HCT116 (cell line): Measurements from ENCODE around the gene TIAM1. TPM values are rescaled to one million over a fixed set of nuclear protein-coding genes. Genes with fewer than 3 reads are reported as not detected.

Experiments used
- ATAC-seq: fragments of 200-7000 bp; cut with Tn5 transposase; 2 replicates; pipeline ENCODE4 v1.9.1; 2020; ENCODE audit warnings: mild to moderate bottlenecking, moderate library complexity
- BruUV-seq: library from RNA; stranded (reverse); fragments of 400-500 nt; replicated peaks from 2 replicates; lab custom pipeline; 2021; lab: Mats Ljungman, UMichigan
- CTCF ChIA-PET: fragments of 300-600 bp; sonication (Branson Sonifier 250); formaldehyde crosslinking; loops from one replicate; lab custom pipeline; 2021; ENCODE audit warnings: antibody characterized with exemption; lab: Charles Lee
- POLR2A ChIA-PET: fragments of 300-600, 350-600 bp; sonication (Branson Sonifier 250); formaldehyde crosslinking; loops from one replicate; lab custom pipeline; 2021; ENCODE audit warnings: antibody characterized with exemption; lab: Charles Lee
- RAD21 ChIA-PET, 2 experiments: fragments of 300-600 bp; sonication (Branson Sonifier 250); formaldehyde crosslinking; loops; one replicate each; lab custom pipeline; 2023; ENCODE audit warnings: low total read pairs in 2 of 2; ENCODE audit not compliant: uncharacterized antibody in 2 of 2, unreplicated experiment in 2 of 2, low non-redundant PET in 1 of 2; lab: Charles Lee
- DNase-seq: peaks from one replicate; pipeline ENCODE4 v3.0.0-alpha.2; 2010; ENCODE audit warnings: low read depth, low spot score
- H2AFZ ChIP-seq: fragments of 200-600 bp; shearing (Covaris generic), sonication (generic); 2 replicates; pipeline ENCODE4 v1.6.1; 2017; ENCODE audit warnings: low read depth, mixed run types, mixed read lengths, antibody characterized with exemption, low read length; ENCODE audit not compliant: poor library complexity, severe bottlenecking
- H3K27ac ChIP-seq: 2 replicates; pipeline ENCODE4 v1.5.1; 2012; ENCODE audit warnings: low read depth, low read length
- H3K27me3 ChIP-seq: fragments of 200-600 bp; sonication (generic); 2 replicates; pipeline ENCODE4 v1.6.1; 2016; ENCODE audit warnings: mixed run types, low read length, mixed read lengths; ENCODE audit not compliant: insufficient read depth
- H3K36me3 ChIP-seq, 2 experiments: fragments of 200-500 bp in 1 of 2; fragments of 200-600 bp in 1 of 2; sonication (Bioruptor generic) in 1 of 2; sonication (generic) in 1 of 2; 2 replicates each; pipeline versions ENCODE4 v1.5.1 to v1.6.1; 2014 to 2016; ENCODE audit warnings: low read length in 2 of 2, inconsistent platforms in 1 of 2, mixed read lengths in 1 of 2, mixed run types in 1 of 2; ENCODE audit not compliant: insufficient read depth in 2 of 2, control insufficient read depth in 1 of 2
- H3K4me1 ChIP-seq, 2 experiments: fragments of 200-600 bp in 1 of 2; sonication (generic) in 1 of 2; 2 replicates each; pipeline versions ENCODE4 v1.5.1 to v1.6.1; 2012 to 2017; ENCODE audit warnings: low read length in 2 of 2, inconsistent platforms in 1 of 2, mild to moderate bottlenecking in 1 of 2, mixed read lengths in 1 of 2, mixed run types in 1 of 2, moderate library complexity in 1 of 2; ENCODE audit not compliant: insufficient read depth in 2 of 2, control insufficient read depth in 1 of 2
- H3K4me2 ChIP-seq: fragments of 200-600 bp; sonication (generic); 2 replicates; pipeline ENCODE4 v1.6.1; 2017; ENCODE audit warnings: mixed run types, low read length, mixed read lengths
- H3K4me3 ChIP-seq, 2 experiments: fragments of 200-600 bp in 1 of 2; sonication (generic) in 1 of 2; replicated peaks in 1 of 2; 2 replicates each; pipeline ENCODE4 v1.5.1; 2011 to 2016; ENCODE audit warnings: low read length in 2 of 2, control low read depth in 1 of 2, low read depth in 1 of 2, mild to moderate bottlenecking in 1 of 2, mixed read lengths in 1 of 2, mixed run types in 1 of 2
- H3K79me2 ChIP-seq: fragments of 200-600 bp; sonication (generic); 2 replicates; pipeline ENCODE4 v1.6.1; 2017; ENCODE audit warnings: mild to moderate bottlenecking, mixed run types, low read length, moderate library complexity, mixed read lengths; ENCODE audit not compliant: insufficient read depth
- H3K9ac ChIP-seq: fragments of 200-600 bp; sonication (generic); 2 replicates; pipeline ENCODE4 v1.6.1; 2016; ENCODE audit warnings: low read length, mixed read lengths
- H3K9me2 ChIP-seq: fragments of 200-600 bp; sonication (generic), shearing (Covaris generic); 2 replicates; pipeline ENCODE4 v1.6.1; 2017; ENCODE audit warnings: mixed run types, mild to moderate bottlenecking, moderate library complexity; ENCODE audit not compliant: insufficient read depth
- H3K9me3 ChIP-seq, 2 experiments: fragments of 200-500 bp in 1 of 2; fragments of 200-600 bp in 1 of 2; sonication (Bioruptor generic) in 1 of 2; sonication (generic) in 1 of 2; 2 replicates each; pipeline ENCODE4 v1.6.1; 2014 to 2017; ENCODE audit warnings: low read length in 2 of 2, mixed read lengths in 2 of 2, inconsistent platforms in 1 of 2, low read depth in 1 of 2, mild to moderate bottlenecking in 1 of 2, mixed run types in 1 of 2, moderate library complexity in 1 of 2; ENCODE audit not compliant: control insufficient read depth in 1 of 2, insufficient read depth in 1 of 2
- H4K20me1 ChIP-seq: fragments of 200-600 bp; sonication (generic), shearing (Covaris generic); 2 replicates; pipeline ENCODE4 v1.6.1; 2017; ENCODE audit warnings: mixed run types, mild to moderate bottlenecking, moderate library complexity; ENCODE audit not compliant: insufficient read depth
- ATF3 ChIP-seq: IDR thresholded peaks from 2 replicates; pipeline ENCODE4 v1.6.1; 2012
- CBX3 ChIP-seq: IDR thresholded peaks from 2 replicates; pipeline ENCODE4 v1.6.1; 2012; ENCODE audit warnings: low read depth
- EGR1 ChIP-seq: IDR thresholded peaks from 2 replicates; pipeline ENCODE4 v1.6.1; 2012; ENCODE audit warnings: low read depth
- FOSL1 ChIP-seq: IDR thresholded peaks from 2 replicates; pipeline ENCODE4 v1.6.1; 2012; ENCODE audit warnings: low read depth
- POLR2AphosphoS5 ChIP-seq: IDR thresholded peaks from 2 replicates; pipeline ENCODE4 v1.6.1; 2011; ENCODE audit warnings: mild to moderate bottlenecking, low read depth, low read length, moderate library complexity
- RAD21 ChIP-seq: IDR thresholded peaks from 2 replicates; pipeline ENCODE4 v1.6.1; 2012; ENCODE audit warnings: low read depth, mild to moderate bottlenecking
- SIN3A ChIP-seq: IDR thresholded peaks from 2 replicates; pipeline ENCODE4 v1.6.1; 2012; ENCODE audit warnings: low read depth
- TCF7L2 ChIP-seq: IDR thresholded peaks from 2 replicates; pipeline ENCODE4 v1.7.0; 2011; ENCODE audit warnings: borderline replicate concordance, inconsistent platforms; ENCODE audit not compliant: insufficient read depth, insufficient read length; ENCODE audit errors: extremely low read depth
- YY1 ChIP-seq: IDR thresholded peaks from 2 replicates; pipeline ENCODE4 v1.6.1; 2011; ENCODE audit warnings: low read length, low read depth, moderate library complexity, mild to moderate bottlenecking; ENCODE audit not compliant: insufficient replicate concordance; ENCODE audit errors: extremely low read depth
- ZBTB33 ChIP-seq: IDR thresholded peaks from 2 replicates; pipeline ENCODE4 v1.6.1; 2011; ENCODE audit warnings: mild to moderate bottlenecking, low read length, moderate library complexity; ENCODE audit not compliant: insufficient replicate concordance; ENCODE audit errors: extremely low read depth
- intact Hi-C: fragments of 100-400 bp; cut with micrococcal nuclease; formaldehyde crosslinking; loops from 2 replicates; pipeline ENCODE4 v1.10.0; 2022
- total RNA-seq: library from RNA; stranded (reverse); gene quantifications from one replicate; pipeline ENCODE4 v1.2.1, GENCODE V29; 2021; ENCODE audit not compliant: unreplicated experiment

TIAM1 gene
- total RNA-seq, 1 experiment from 2014 or later = 47.8 TPM

- Histone ChIP-seq H2AFZ (no peak overlapping the region), H3K4me3 (no peak overlapping the region), H3K27ac (no peak overlapping the region), H4K20me1 (no peaks in the 10 kb centered on the region), H3K79me2 (no peaks in the 10 kb centered on the region), H3K4me1 (peaks cover 19 to 26% of the 10 kb centered on the region in 2 experiments), H3K36me3 (peaks cover 0 to 5% of the 10 kb centered on the region in 2 experiments; a peak in 1 of 4 replicates), H3K9me3 (no peaks in the 10 kb centered on the region), H3K4me2 (no peak overlapping the region), H3K9ac (no peak overlapping the region), H3K9me2 (no peaks in the 10 kb centered on the region), H3K27me3 (no peaks in the 10 kb centered on the region)
- RAD21 ChIA-PET = no interaction called here
- intact Hi-C loops = no loop called here
- ATAC-seq = no peak
- POLR2A ChIA-PET = no interaction called here
- CTCF ChIA-PET = no interaction called here
- DNase-seq = no peak
- no TSS peak for BruUV-seq
- TF ChIP-seq CBX3 = no peak
- TF ChIP-seq YY1 = no peak
Measured at GRCh38 chr21:31222142-31222541, 121.9 kb downstream of the TIAM1 start.

DNA sequence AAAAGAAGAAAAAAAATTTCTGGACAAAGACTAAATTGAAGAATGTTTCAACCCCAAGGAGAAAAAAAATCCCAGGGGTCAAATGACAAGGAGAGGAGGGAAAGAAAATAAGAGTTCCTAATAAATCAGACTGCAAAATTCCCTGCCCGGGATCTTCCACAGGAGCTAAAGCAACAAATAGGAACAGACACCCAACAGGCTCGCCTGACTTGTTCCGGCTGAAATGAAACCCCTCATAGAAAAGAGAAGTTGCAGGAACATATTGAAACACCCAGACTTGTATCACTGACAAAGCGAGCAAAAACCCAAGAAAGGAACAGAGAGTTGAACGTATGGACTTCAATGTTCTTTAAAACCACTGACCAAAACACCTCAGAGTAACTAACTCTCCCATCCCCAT is 123.0 kb downstream of the TIAM1 start:
- CTCF ChIA-PET = no interaction called here
- POLR2A ChIA-PET = no interaction called here
- no peak for ATAC-seq

More for the DNA sequence above, 123.0 kb downstream of the TIAM1 start:
- Histone ChIP-seq H3K4me3 (no peak overlapping the region), H4K20me1 (no peaks in the 10 kb centered on the region), H3K9me2 (no peaks in the 10 kb centered on the region), H3K9ac (no peak overlapping the region), H3K27me3 (no peaks in the 10 kb centered on the region), H3K4me1 (peaks cover 19 to 26% of the 10 kb centered on the region in 2 experiments), H3K79me2 (no peaks in the 10 kb centered on the region), H3K9me3 (no peaks in the 10 kb centered on the region), H3K4me2 (no peak overlapping the region), H2AFZ (no peak overlapping the region), H3K27ac (no peak overlapping the region), H3K36me3 (peaks cover 0 to 5% of the 10 kb centered on the region in 2 experiments; a peak in 1 of 4 replicates)
- RAD21 ChIA-PET = no interaction called here
- intact Hi-C loops = no loop called here
- TF ChIP-seq TCF7L2 (no peak), RAD21 (no peak), POLR2AphosphoS5 (no peak), CBX3 (no peak), EGR1 (no peak), ZBTB33 (no peak), FOSL1 (no peak), SIN3A (no peak), ATF3 (no peak)
- no peak for DNase-seq
- no TSS peak for BruUV-seq
